Measurements from ENCODE around the gene UBE3C.
"Not testable (repeated sequence)": the region's sequence is repeated elsewhere in the genome, so short reads cannot be mapped to it uniquely, and the experiment has no call there.

UBE3C gene

DNA sequence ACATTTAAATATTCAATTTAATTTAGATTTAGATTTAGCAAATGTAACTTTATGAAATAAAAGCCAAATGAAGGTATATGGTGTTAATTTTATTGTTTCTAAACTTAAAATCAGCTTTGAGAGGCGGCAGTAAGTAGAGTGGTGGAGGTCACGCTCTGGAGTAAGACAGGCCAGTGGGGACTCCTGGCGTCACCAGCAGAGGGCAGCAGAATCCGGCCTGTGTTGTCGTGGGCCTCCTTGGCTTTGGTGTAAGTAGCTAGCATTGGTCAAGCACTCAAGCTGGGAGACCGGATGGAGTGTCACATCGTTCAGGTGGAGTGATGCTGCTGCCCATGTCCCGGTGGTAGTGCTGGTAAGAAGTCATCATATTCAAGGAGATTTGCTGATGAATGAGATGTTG lies 99.4 kb downstream of the UBE3C start:
- in situ Hi-C loops (cut with HindIII; ENCODE audit: low pct_unique_long_range_greater_than_20kb, low sequenced_read_pairs): no loop called here
- DNase-seq (ENCODE audit: low read depth in 1 of 2, low spot score in 1 of 2): peak in 1 of 2 experiments; percentile 7
- no peak for TF ChIP-seq JUND (IDR thresholded peaks at IDR 0.05; ENCODE audit: low read depth)

DNA sequence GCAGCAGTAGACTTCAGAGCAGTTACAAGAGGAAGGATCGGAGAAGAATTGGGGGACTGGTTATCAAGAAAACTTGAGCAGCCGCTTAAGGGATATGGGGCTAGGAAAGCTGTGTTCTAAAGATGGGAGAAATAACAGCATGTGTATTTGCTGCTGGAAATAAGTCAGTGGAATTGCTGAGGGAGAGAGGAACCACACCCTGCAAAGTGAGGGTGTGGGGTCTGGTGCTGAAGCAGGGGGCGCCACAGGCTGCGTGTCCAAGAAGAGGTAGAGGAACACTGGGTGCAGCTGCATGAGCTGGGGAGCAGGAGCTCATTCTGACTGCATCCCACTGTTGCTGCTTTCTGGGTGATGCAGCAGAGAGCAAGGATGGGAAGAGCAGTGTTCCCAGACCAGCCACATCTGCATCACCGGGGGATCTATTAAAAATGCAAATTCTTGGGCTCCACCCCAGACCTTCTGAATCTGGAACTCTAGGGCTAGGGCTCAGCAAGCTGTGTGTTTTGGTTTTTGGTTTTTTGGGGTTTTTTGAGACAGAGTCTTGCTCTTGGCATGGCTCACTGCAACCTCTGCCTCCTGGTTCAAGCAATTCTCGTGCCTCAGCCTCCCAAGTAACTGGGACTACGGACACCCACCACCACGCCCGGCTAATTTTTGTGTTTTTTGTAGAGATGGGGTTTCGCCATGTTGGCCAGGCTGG lies 101.0 kb downstream of the UBE3C start:
- DNase-seq (ENCODE audit: low read depth in 1 of 2, low spot score in 1 of 2): no peak
- no peak for TF ChIP-seq JUND (IDR thresholded peaks at IDR 0.05; ENCODE audit: low read depth)
- in situ Hi-C loops (cut with HindIII; ENCODE audit: low pct_unique_long_range_greater_than_20kb, low sequenced_read_pairs): no loop called here

DNA sequence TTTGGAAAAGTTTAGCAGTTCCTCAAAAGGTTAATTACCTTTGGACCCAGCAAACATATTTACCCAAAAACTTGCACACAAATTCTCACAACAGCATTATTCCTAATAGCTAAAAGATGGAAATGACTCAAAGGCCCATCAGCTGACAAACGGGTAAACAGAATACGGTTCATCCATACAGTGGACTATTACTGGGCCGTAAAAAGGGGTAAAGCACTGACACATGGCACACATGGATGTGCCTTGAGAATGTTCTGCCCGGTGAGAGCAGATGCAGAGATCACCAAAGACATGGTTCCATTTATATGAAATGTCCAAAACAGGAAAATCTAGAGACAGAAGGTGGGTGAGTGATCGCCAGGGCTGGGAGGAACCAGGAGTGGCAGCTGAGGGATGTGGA lies 102.9 kb downstream of the UBE3C start:
- no peak for DNase-seq (ENCODE audit: low read depth in 1 of 2, low spot score in 1 of 2)
- in situ Hi-C loops (cut with HindIII; ENCODE audit: low pct_unique_long_range_greater_than_20kb, low sequenced_read_pairs): no loop called here
- TF ChIP-seq JUND (IDR thresholded peaks at IDR 0.05; ENCODE audit: low read depth): no peak

DNA sequence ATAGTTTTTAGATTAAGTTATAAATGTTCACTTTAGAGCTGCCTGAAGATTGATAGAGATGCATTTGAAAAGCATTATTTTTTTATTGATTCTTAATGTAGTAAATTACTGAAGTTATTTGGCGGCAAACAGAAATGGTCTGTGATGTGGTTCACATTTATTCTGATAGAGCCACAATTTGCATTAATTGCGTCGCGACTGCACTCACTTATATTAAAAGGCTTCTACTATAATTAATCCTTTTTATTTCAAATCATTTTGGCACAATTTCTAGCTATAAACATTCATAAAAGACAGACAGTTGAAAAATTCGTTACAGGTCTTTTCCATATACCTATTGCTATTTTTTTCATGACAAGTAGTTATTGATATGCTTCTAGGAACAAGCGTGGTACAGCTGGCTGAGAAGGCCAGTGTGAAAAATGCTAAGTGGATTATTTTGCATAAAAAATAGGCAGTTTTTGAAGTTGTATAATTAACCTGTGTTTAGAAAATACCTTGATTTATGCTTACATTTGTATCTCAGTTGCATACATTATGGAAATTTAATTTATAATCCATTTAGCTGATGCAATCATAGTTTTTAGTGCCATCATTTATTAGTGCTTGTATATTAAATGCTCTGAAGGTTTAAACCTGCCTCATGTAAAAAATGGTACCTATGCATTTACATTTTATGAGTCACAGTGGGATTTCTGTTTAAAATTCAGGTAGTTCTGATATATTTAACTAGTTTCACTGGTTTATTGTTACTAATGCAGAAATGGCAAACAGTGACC lies 106.0 kb downstream of the UBE3C start:
- TF ChIP-seq JUND (IDR thresholded peaks at IDR 0.05; ENCODE audit: low read depth): no peak
- no peak for DNase-seq (ENCODE audit: low read depth in 1 of 2, low spot score in 1 of 2)
- in situ Hi-C loops (cut with HindIII; ENCODE audit: low pct_unique_long_range_greater_than_20kb, low sequenced_read_pairs): no loop called here

DNA sequence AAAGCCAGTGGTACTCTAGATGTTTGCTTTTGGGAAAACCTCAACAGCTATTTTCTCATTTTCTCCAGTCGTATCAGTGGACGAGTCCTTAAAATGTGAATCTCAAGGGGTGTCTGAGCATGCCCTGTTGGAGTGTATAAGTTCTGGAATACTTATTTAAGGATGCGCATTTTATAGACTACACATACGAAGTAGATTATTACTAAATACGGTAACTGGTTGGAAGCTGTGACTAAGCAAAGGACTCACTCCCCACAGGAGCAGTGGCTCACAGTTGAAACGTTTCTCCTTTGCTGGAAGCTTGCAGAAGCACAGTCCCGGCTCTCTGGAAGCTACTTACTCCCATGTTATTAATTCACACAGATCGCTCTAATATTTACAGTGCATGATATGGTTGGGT lies 107.3 kb downstream of the UBE3C start:
- no peak for DNase-seq (ENCODE audit: low read depth in 1 of 2, low spot score in 1 of 2)
- no peak for TF ChIP-seq JUND (IDR thresholded peaks at IDR 0.05; ENCODE audit: low read depth)
- in situ Hi-C loops (cut with HindIII; ENCODE audit: low pct_unique_long_range_greater_than_20kb, low sequenced_read_pairs): no loop called here

GRCh38 chr7:157248659-157249058 lies 109.9 kb downstream of the UBE3C start:
- DNase-seq (ENCODE audit: low read depth in 1 of 2, low spot score in 1 of 2): no peak
- TF ChIP-seq JUND (IDR thresholded peaks at IDR 0.05; ENCODE audit: low read depth): no peak
- in situ Hi-C loops (cut with HindIII; ENCODE audit: low pct_unique_long_range_greater_than_20kb, low sequenced_read_pairs): no loop called here

DNA sequence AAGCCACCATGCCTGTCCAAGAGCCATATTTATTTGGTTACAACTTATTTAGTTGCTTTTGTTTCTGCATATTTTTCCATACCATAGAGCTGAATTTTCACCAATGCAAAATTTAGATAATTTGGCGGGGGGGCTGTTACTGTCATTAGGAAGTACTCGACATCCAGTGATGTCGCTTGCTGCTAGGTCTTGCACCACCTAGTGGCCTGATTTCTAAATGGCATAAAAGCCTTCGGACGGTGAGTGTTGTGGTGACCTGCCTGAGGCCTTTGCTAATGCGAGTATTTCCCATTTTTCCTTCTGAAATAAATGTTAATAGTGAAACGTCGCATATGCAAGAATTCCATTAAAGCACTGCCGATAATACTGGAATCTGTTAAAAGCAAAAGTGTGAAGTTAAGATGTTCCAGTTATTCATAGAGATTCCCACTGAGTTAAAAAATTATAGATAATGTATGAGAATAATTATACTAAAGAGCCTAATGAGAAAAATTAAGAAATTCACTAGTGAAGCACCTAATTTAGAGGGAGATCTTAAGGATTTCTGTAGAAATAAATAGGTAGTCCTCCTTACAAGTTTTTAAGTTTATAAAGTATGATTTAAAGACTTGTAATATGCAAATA lies 112.0 kb downstream of the UBE3C start:
- DNase-seq (ENCODE audit: low read depth in 1 of 2, low spot score in 1 of 2): peak in 1 of 2 experiments; percentile 71
- no peak for TF ChIP-seq JUND (IDR thresholded peaks at IDR 0.05; ENCODE audit: low read depth)
- in situ Hi-C loops (cut with HindIII; ENCODE audit: low pct_unique_long_range_greater_than_20kb, low sequenced_read_pairs): no loop called here

GRCh38 chr7:157251817-157252216 lies 113.1 kb downstream of the UBE3C start:
- in situ Hi-C loops (cut with HindIII; ENCODE audit: low pct_unique_long_range_greater_than_20kb, low sequenced_read_pairs); DNase-seq (ENCODE audit: low read depth in 1 of 2, low spot score in 1 of 2): not testable (repeated sequence)

- peak; percentile 49 to 86 for DNase-seq (ENCODE audit: low read depth in 1 of 2, low spot score in 1 of 2)
- no peak for TF ChIP-seq JUND (IDR thresholded peaks at IDR 0.05; ENCODE audit: low read depth)
- in situ Hi-C loops (cut with HindIII; ENCODE audit: low pct_unique_long_range_greater_than_20kb, low sequenced_read_pairs): no loop called here
Measured at GRCh38 chr7:157253850-157254249, 115.1 kb downstream of the UBE3C start.

- DNase-seq (ENCODE audit: low read depth in 1 of 2, low spot score in 1 of 2); in situ Hi-C loops (cut with HindIII; ENCODE audit: low pct_unique_long_range_greater_than_20kb, low sequenced_read_pairs): not testable (repeated sequence)
Measured at GRCh38 chr7:157254781-157255180, 116.1 kb downstream of the UBE3C start.

DNA sequence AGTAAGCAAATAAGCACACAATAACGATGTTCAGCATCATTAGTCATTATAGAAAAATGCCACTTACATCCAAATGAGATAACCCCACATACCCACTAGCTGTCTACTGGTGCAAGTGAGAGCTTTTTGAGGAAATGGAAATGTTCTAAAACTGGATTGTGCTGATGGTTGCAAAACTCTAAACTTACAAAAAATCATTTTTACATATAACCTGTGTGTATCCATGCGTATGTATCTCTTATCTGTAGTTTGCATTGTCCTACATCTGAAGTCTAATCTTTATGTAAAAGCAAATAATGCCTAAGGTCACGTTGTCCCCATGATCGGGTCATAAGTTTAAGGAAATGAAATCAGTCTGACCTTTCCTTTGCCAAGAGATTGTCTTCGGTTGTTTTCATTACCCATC lies 116.5 kb downstream of the UBE3C start:
- no peak for TF ChIP-seq JUND (IDR thresholded peaks at IDR 0.05; ENCODE audit: low read depth)
- DNase-seq (ENCODE audit: low read depth in 1 of 2, low spot score in 1 of 2): no peak
- in situ Hi-C loops (cut with HindIII; ENCODE audit: low pct_unique_long_range_greater_than_20kb, low sequenced_read_pairs): no loop called here

- TF ChIP-seq JUND (IDR thresholded peaks at IDR 0.05; ENCODE audit: low read depth): no peak
- in situ Hi-C loops (cut with HindIII; ENCODE audit: low pct_unique_long_range_greater_than_20kb, low sequenced_read_pairs): no loop called here
- no peak for DNase-seq (ENCODE audit: low read depth in 1 of 2, low spot score in 1 of 2)
Measured at GRCh38 chr7:157263156-157263555, 124.4 kb downstream of the UBE3C start.

GRCh38 chr7:157265051-157265450 lies 126.3 kb downstream of the UBE3C start:
- in situ Hi-C loops (cut with HindIII; ENCODE audit: low pct_unique_long_range_greater_than_20kb, low sequenced_read_pairs): no loop called here

More at GRCh38 chr7:157265051-157265450, 126.3 kb downstream of the UBE3C start:
- DNase-seq (ENCODE audit: low read depth in 1 of 2, low spot score in 1 of 2): no peak
- no peak for TF ChIP-seq JUND (IDR thresholded peaks at IDR 0.05; ENCODE audit: low read depth)

All from T47D (cell line).